COR-L47 (cell line): ENCODE measurements around the gene NKX1-1.
"Not testable (repeated sequence)": the region's sequence is repeated elsewhere in the genome, so short reads cannot be mapped to it uniquely, and the experiment has no call there.

Experiments
- DNase-seq: peaks from one replicate; lab custom pipeline; 2025; lab: John Stamatoyannopoulos, UW

The NKX1-1 gene

DNA sequence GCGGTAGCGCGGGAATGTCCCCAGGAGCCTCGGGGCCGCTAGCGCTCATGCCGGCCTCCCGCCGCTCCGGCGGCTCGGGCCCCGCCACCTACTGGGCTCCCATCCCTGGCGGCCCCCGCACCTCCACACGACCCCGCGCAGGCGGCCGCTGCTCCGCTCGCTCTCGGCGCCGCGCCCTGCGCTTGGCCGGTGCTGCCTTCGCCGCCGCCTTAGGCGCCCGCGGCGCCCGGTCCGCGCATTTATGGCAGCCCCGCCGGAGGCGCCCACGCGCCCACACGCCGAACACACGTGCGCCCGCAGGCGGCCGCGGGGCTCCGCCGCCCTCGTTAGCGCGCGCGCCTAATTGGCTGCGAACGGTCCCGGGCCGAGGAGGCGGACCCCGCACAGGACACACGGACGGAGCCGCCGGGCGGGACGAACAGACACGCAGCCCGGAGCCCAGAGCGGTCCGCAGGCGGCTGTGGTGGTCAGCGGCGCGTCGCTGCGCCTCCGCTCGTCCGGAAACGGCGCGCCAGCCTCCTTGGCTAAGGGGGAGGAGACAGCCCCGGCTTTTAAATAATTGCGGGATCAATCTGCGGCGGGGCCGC lies at the start of gene NKX1-1:
NKX1-1 (minus strand) TSS at position 49 of the 587 bp plus-strand sequence; CDS start at position 49, 0 bp downstream.
- DNase-seq = no peak

GRCh38 chr4:1453731-1454130 lies 47.5 kb upstream of the NKX1-1 start:
- no peak for DNase-seq

DNA sequence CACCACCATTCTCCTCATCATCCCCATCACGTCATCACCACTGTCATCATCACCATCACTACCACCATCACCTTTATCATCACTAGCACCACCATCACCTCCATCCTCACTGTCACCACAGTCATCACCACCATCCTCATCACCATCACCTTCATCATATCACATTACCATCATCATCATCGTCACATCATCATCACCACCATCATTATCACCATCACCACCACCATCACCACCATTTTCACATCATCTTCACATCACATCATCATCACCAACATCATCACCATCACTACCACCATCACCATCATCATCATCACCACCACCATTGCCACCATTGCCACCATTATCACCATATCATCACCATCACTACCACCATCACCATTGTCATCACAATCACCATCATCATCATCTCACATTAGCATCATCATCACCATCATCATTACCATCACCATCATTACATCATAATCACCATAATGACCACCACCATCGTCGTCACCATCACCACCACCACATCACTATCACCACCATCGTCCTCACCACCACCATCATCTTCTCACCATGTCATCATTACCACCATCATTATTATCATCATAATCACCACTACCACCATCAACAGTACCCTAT lies 46.3 kb upstream of the NKX1-1 start:
- DNase-seq = no peak

DNA sequence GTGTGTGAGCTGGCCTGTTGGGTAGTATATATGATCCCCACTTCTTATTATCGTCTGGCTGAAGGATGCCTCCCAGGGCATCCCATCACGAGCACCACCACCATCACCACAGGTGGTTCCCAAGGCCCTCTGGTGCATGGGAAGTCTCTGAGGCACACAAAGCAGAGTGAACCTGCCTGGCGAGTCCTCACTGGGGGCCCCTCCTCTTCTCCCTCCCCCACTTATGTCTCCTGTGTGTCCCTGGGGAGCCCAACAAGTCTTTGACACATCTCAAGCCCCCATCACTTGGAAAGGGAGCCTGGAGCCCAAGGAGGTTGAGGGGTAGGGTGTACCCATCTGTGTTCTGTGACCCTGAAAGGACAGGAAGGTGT lies 45.5 kb upstream of the NKX1-1 start:
- no peak for DNase-seq

DNA sequence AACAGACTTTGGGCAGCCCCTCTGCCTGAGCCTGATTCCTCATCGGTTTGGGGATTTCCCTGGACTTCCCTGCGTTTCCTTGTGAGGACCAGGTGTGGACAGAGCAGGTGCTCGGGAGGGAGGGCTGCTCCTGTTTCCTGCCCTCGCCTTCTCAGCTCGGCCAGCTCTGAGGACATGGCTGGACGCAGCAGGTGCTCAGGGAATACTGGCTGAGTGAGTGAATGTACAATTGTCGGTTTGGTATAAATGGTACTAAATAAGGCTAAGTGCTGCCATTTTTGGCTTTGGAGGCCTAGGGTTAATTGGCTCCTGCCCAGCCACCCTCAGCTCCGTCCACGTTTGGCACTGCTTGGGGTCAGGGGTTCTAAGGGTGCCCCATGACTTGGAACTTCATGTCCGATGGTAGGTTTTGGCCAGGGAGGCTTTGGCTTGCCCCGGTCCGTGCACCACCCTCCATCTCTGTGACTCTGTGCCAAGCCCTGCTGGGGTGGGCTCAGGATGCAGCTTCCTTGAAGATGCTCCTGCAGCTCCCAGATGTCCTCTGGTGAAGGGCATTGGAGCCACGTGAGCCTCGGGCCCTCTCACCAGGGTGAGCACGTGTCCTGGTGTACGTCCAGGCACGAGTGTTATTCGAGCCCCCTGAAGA lies 45.0 kb upstream of the NKX1-1 start:
- DNase-seq = no peak

- DNase-seq = no peak
These were observed 43.8 kb upstream of the NKX1-1 start for GRCh38 chr4:1449833-1450741.

- no peak for DNase-seq
These were observed 43.2 kb upstream of the NKX1-1 start for GRCh38 chr4:1449475-1449832.

DNA sequence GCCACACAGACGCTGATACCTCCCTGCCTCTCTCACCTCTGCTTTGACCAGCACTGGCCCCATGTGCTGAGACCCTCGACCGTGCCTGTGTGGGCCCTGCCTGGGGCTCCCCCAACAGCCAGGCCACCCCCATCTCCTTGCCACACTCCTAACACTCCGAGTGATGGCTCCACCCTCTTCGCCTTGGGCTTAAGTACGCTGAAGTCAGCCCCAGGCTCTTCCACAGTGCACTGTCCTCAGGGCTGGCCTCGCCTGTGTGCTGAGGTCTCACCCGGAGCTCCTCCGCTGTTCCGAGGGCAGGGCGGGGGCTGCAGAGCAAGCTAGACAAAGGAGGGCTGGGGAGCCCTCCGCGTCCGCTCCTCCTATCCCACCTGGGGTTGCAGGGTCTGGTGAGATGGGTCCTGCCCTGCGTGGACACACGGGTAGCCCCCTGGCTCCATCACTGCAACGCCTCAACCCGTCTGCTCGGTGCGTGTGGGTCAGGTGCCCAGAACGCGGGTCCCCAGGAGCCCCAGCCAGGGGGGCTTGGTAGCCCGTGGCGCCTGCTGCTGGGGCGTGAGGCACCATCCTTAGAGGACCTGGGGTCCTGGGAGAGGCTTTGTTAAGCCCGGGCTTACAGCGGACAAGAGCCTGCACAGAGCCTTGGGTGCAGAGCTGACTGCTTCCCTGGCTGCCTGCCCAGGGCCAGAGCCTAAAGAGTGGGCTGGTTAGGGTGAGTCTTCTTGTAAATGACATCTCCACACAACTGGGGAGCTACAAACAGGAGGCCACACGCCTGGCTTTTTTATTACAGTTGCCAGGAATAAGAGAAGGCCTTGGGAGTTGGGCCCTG lies 42.6 kb upstream of the NKX1-1 start:
- no peak for DNase-seq

DNA sequence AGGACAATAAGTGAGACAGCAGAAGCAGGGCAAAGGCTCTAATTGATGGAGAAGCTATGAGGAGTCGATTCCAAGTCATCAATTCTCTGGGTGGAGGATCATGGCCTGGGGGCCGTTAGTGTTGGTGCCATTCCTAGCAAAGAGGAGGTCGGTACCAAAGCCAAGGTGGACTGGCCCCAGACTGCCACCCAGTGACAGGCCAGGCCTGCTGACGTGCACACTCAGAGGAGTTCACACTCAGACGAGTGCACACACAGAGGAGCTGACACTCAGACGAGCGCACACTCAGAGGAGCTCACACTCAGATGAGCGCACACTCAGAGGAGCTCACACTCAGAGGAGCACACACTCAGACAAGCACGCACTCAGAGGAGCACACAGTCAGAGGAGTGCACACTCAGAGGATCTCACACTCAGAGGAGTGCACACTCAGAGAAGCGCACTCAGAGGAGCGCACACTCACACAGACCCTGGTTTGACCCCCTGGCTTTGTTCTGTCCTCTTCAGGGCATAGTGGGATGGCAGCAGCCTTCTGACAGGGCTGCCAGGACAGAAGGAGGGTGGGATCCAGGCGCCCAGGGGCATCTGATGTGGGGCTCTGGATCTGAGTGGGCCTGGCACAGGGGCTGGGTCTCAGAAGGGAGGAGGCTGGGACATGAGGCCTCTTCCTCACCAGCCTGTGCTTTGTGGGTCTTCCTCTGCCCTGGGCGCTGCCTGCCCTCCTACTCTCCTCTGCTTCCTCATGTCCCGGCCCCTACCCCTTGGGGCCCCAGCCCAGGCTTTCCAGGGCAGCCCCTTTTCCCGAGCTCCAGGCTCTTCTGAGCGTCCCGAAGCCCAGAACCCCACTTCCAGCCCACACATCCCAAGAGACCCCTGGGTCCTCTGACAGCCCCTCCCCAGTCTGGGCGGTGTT lies 41.7 kb upstream of the NKX1-1 start:
- no peak for DNase-seq

- no peak for DNase-seq
These were observed 40.5 kb upstream of the NKX1-1 start for GRCh38 chr4:1446502-1447386.

DNA sequence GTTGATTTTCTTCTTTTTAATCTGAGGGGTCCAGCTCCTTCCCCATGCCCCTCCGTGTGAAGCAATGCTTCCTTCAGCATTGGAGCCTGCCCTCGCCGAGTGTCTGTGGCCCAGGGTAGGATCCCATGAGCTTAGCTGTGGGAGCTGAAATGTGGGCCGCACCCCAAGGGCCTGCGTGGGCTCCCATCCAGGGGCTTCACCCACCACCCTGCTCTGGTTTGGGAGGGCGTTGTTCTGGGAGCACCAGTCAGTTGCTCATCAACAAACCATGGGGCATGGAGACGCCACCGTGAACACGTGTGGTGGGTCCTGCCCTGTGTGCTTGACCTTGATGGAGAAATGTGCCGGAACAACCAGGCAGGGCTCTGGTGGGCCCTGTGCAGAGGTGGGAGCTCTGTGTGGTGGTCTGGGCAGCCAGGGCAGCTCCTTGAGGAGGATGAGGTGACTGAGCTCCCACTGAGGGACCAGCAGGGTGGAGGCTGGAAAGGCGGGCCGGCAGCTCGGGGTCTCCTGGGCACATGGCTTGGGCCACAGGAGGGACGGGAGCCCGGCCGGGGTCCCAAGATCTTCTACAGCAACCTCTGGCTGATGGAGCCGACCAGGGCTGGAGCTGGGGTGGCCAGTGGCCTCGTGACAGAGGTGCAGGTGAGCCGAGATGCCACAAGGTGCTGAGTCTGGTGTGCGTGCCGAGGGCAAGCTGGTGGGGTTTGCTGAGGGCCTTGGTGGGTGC lies 39.6 kb upstream of the NKX1-1 start:
- no peak for DNase-seq

- not testable (repeated sequence) for DNase-seq
These were observed 37.5 kb upstream of the NKX1-1 start for GRCh38 chr4:1443688-1444172.

DNA sequence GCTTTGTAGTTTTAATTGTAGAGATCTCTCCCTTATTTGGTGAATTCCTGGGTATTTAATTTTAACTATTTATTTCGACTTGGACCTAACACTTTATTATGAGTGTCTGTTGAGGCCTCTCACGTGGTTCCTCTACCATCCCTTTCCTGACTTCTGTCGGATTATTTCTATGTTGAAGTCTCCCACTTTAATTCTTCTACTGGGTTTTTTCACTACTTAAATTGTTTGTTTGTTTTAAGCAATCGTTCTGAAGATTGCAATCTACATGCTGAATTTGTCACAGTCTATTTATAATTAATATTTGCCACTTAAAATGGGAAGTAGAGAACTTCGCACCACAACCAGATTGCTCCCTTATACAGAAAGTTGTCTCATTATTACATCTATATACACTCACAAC lies 20.8 kb upstream of the NKX1-1 start:
- DNase-seq = no peak

DNA sequence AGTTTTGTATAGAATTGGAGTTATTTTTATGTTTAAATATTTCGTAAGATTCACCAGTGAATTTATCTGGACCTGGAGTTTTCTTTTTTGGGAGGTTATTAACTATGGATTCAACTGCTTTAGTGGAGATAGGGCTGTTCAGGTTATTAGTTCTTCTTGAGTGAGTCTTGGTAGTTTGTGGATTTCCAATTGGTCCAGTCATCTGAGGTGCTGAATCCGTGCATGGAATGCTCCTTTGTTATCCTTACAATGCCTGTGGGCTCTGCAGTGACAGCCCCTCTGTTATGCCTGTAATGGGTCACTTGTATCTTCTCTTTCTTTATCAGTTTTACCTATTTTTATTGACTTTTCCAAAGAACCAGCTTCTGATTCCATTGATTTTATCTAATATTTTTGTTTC lies 15.4 kb upstream of the NKX1-1 start:
- no peak for DNase-seq

- DNase-seq = no peak
These were observed 13.5 kb upstream of the NKX1-1 start for GRCh38 chr4:1419708-1420107.

- DNase-seq = no peak
These were observed 12.4 kb upstream of the NKX1-1 start for GRCh38 chr4:1418494-1419285.

DNA sequence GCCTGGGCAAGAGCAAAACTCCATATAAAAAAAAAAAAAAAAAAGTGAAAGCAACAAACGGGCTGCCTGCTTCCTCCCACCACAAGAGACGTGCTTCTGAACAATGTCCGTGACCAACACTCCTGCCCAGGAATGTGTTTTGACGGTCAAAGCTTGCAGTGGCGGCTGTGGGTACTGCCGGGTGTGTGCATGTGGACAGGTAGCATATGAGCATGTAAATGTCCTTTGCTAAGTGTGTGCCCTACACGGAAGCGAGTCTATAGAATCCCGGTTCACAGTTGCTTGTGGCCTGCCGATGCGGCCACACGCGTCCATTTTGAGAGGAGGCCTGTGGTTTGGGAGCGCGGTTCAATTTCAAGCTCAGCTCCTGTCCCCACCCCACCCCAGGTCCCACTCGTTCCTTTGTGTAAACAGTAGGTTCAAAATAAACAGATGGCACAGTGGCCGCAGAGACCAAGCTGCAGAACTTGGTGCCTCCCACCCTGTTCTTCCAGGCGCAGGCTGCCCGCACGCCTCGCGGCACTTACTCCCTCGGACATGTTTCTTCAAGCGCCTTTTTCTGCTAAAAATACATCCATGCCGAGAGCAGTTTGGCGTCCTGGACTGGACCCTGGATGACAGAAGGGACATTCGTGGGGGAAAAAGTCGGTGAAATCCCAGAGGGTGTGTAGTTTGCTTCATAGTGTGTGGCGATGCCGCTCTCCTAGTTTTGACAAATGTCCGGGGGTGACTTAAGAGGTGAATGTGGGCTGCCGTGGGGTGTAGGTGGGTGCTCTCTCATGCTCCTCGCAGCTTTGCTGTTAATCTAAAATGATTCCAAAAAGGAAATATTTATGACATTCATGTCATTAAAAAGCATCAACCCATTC lies 11.5 kb upstream of the NKX1-1 start:
- no peak for DNase-seq
